ENCODE results near the gene SLC25A13. TPM values are rescaled to one million over a fixed set of nuclear protein-coding genes. Genes with fewer than 3 reads are reported as not detected.

SLC25A13 gene
- total RNA-seq, 1 donor = 19.2 TPM

DNA sequence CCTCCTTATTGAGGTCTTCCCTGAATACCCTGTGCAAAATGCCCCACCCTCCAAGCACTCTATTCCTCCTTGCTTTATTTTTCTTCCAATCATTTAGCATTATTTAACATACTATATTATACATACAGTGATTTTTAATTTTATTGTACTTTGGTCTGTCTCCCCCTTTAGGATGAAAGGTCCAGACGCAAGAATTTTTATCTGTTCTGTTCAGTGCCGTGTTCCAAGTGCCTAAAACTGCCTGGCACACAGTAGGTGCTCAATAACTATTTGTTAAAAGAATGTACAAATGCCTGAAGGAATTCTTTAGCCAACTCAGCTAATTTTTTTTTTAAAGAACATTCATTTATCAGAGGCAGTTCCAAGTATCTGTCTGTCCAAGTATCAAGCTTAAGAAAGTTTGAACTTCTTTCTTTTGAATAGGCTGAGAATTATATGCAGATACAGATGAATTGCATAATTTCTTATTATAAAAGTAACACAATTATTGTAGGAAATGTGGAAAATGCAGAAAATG lies 34.1 kb upstream of the SLC25A13 start:
- H3K27ac ChIP-seq (ENCODE audit: low read depth, low read length) = no peak overlapping the region
- no peaks in the 10 kb centered on the region for H3K79me2 ChIP-seq (ENCODE audit: insufficient read depth, low read length)
- H3K9me3 ChIP-seq (ENCODE audit: low read depth, low read length) = no peaks in the 10 kb centered on the region
- no peak overlapping the region for H3K4me2 ChIP-seq (ENCODE audit: insufficient read depth, low read length)
- no peaks in the 10 kb centered on the region for H4K20me1 ChIP-seq (ENCODE audit: insufficient read depth, low read length)
- peaks cover 3% of the 10 kb centered on the region for H3K27me3 ChIP-seq (ENCODE audit: insufficient read depth, low read length)
- no peaks in the 10 kb centered on the region for H3K36me3 ChIP-seq (ENCODE audit: insufficient read depth, low read length)
- H3K4me3 ChIP-seq (ENCODE audit: insufficient read depth, low read length) = no peak overlapping the region
- no peak for TF ChIP-seq CTCF (IDR thresholded peaks at IDR 0.05; ENCODE audit: extremely low read depth, low read depth, low read length)
- H2AFZ ChIP-seq (ENCODE audit: low read length) = no peak overlapping the region
- no peak for DNase-seq (ENCODE audit: insufficient read length, low spot score, missing footprints)
- H3K4me1 ChIP-seq (ENCODE audit: insufficient read depth, low read length) = no peaks in the 10 kb centered on the region

- Histone ChIP-seq H3K4me1 (ENCODE audit: insufficient read depth, low read length) (no peaks in the 10 kb centered on the region), H3K79me2 (ENCODE audit: insufficient read depth, low read length) (no peaks in the 10 kb centered on the region), H3K4me3 (ENCODE audit: insufficient read depth, low read length) (no peak overlapping the region), H3K27ac (ENCODE audit: low read depth, low read length) (no peak overlapping the region), H3K27me3 (ENCODE audit: insufficient read depth, low read length) (peaks cover 3% of the 10 kb centered on the region), H3K9me3 (ENCODE audit: low read depth, low read length) (no peaks in the 10 kb centered on the region), H3K36me3 (ENCODE audit: insufficient read depth, low read length) (no peaks in the 10 kb centered on the region), H3K4me2 (ENCODE audit: insufficient read depth, low read length) (no peak overlapping the region), H2AFZ (ENCODE audit: low read length) (no peak overlapping the region), H4K20me1 (ENCODE audit: insufficient read depth, low read length) (no peaks in the 10 kb centered on the region)
- no peak for DNase-seq (ENCODE audit: insufficient read length, low spot score, missing footprints)
- no peak for TF ChIP-seq CTCF (IDR thresholded peaks at IDR 0.05; ENCODE audit: extremely low read depth, low read depth, low read length)
Measured at GRCh38 chr7:96354881-96355280, 33.0 kb upstream of the SLC25A13 start.

GRCh38 chr7:96349572-96349971 lies 27.7 kb upstream of the SLC25A13 start:
- Histone ChIP-seq H2AFZ (ENCODE audit: low read length) (no peak overlapping the region), H3K36me3 (ENCODE audit: insufficient read depth, low read length) (no peaks in the 10 kb centered on the region), H3K9me3 (ENCODE audit: low read depth, low read length) (no peaks in the 10 kb centered on the region), H3K4me1 (ENCODE audit: insufficient read depth, low read length) (no peaks in the 10 kb centered on the region), H3K27me3 (ENCODE audit: insufficient read depth, low read length) (peaks cover 2% of the 10 kb centered on the region), H3K79me2 (ENCODE audit: insufficient read depth, low read length) (no peaks in the 10 kb centered on the region), H3K4me2 (ENCODE audit: insufficient read depth, low read length) (no peak overlapping the region), H3K27ac (ENCODE audit: low read depth, low read length) (no peak overlapping the region), H3K4me3 (ENCODE audit: insufficient read depth, low read length) (no peak overlapping the region), H4K20me1 (ENCODE audit: insufficient read depth, low read length) (no peaks in the 10 kb centered on the region)
- TF ChIP-seq CTCF (IDR thresholded peaks at IDR 0.05; ENCODE audit: extremely low read depth, low read depth, low read length) = no peak
- no peak for DNase-seq (ENCODE audit: insufficient read length, low spot score, missing footprints)

GRCh38 chr7:96347471-96347870 lies 25.6 kb upstream of the SLC25A13 start:
- Histone ChIP-seq H3K27ac (ENCODE audit: low read depth, low read length) (no peak overlapping the region), H2AFZ (ENCODE audit: low read length) (no peak overlapping the region), H3K4me3 (ENCODE audit: insufficient read depth, low read length) (no peak overlapping the region), H3K9me3 (ENCODE audit: low read depth, low read length) (no peaks in the 10 kb centered on the region), H4K20me1 (ENCODE audit: insufficient read depth, low read length) (no peaks in the 10 kb centered on the region), H3K4me1 (ENCODE audit: insufficient read depth, low read length) (no peaks in the 10 kb centered on the region), H3K36me3 (ENCODE audit: insufficient read depth, low read length) (no peaks in the 10 kb centered on the region), H3K4me2 (ENCODE audit: insufficient read depth, low read length) (no peak overlapping the region), H3K27me3 (ENCODE audit: insufficient read depth, low read length) (peaks cover 2% of the 10 kb centered on the region), H3K79me2 (ENCODE audit: insufficient read depth, low read length) (no peaks in the 10 kb centered on the region)
- no peak for DNase-seq (ENCODE audit: insufficient read length, low spot score, missing footprints)
- no peak for TF ChIP-seq CTCF (IDR thresholded peaks at IDR 0.05; ENCODE audit: extremely low read depth, low read depth, low read length)

Measured in osteoblast (primary cell).